Fibroblast of lung (primary cell): Measurements from ENCODE around the gene FGR. TPM values are rescaled to one million over a fixed set of nuclear protein-coding genes. Genes with fewer than 3 reads are reported as not detected.

Experiments
- DNase-seq, 2 donors: peaks; one replicate each; pipeline versions ENCODE4 v3.0.0 to v3.0.0-alpha.2; 2010; ENCODE audit warnings: low read depth in 2 of 2
- H2AFZ ChIP-seq: 2 replicates; pipeline ENCODE4 v1.5.1; 2012; ENCODE audit warnings: low read length, control low read depth, inconsistent platforms
- H3K27ac ChIP-seq: 2 replicates; pipeline ENCODE4 v1.5.1; 2011; ENCODE audit warnings: low read length, control low read depth; ENCODE audit not compliant: insufficient read depth
- H3K27me3 ChIP-seq: 2 replicates; pipeline ENCODE4 v1.5.1; 2011; ENCODE audit warnings: mild to moderate bottlenecking, low read length; ENCODE audit not compliant: control insufficient read depth, insufficient read depth
- H3K36me3 ChIP-seq: 2 replicates; pipeline ENCODE4 v1.5.1; 2011; ENCODE audit warnings: low read length; ENCODE audit not compliant: control insufficient read depth, insufficient read depth
- H3K4me1 ChIP-seq: 2 replicates; pipeline ENCODE4 v1.5.1; 2011; ENCODE audit warnings: low read length; ENCODE audit not compliant: control insufficient read depth, insufficient read depth; ENCODE audit errors: extremely low read depth
- H3K4me2 ChIP-seq: 2 replicates; pipeline ENCODE4 v1.5.1; 2011; ENCODE audit warnings: low read length, control low read depth; ENCODE audit not compliant: insufficient read depth; ENCODE audit errors: extremely low read depth
- H3K4me3 ChIP-seq, 4 experiments: fragments of 200-600 bp in 1 of 4; sonication (generic) in 1 of 4; replicated peaks in 1 of 4; 2 replicates each; pipeline ENCODE4 v1.5.1; 2011 to 2016; ENCODE audit warnings: low read length in 4 of 4, low read depth in 3 of 4, mild to moderate bottlenecking in 3 of 4, control low read depth in 2 of 4, inconsistent platforms in 1 of 4, mixed read lengths in 1 of 4; ENCODE audit not compliant: insufficient read depth in 1 of 4; ENCODE audit errors: control extremely low read depth in 1 of 4
- H3K79me2 ChIP-seq: 2 replicates; pipeline ENCODE4 v1.5.1; 2012; ENCODE audit warnings: mild to moderate bottlenecking, low read length, inconsistent platforms; ENCODE audit not compliant: control insufficient read depth, insufficient read depth
- H3K9ac ChIP-seq: 2 replicates; pipeline ENCODE4 v1.5.1; 2011; ENCODE audit warnings: mild to moderate bottlenecking, low read length, control low read depth; ENCODE audit not compliant: insufficient read depth
- H3K9me3 ChIP-seq: 2 replicates; pipeline ENCODE4 v1.5.1; 2012; ENCODE audit warnings: low read depth, low read length; ENCODE audit not compliant: control insufficient read depth, insufficient read depth
- H4K20me1 ChIP-seq: 2 replicates; pipeline ENCODE4 v1.5.1; 2011; ENCODE audit warnings: low read length; ENCODE audit not compliant: control insufficient read depth, insufficient read depth; ENCODE audit errors: extremely low read depth
- EZH2 ChIP-seq: IDR thresholded peaks from 2 replicates; pipeline ENCODE4 v1.5.1; 2012; ENCODE audit warnings: low read length, control low read depth, mild to moderate bottlenecking; ENCODE audit errors: missing control alignments
- polyA plus RNA-seq, 2 donors: library from polyadenylated mRNA; depleted of rRNA in 1 of 2; stranded (reverse) in 1 of 2; unstranded in 1 of 2; fragments of >200 nt; gene quantifications; 2 replicates each; pipeline ENCODE4 v1.2.1, GENCODE V29; 2011 to 2012; ENCODE audit warnings: missing spikeins in 1 of 2
- total RNA-seq: library from RNA; depleted of rRNA; stranded (reverse); fragments of >200 nt; gene quantifications from 2 replicates; pipeline ENCODE4 v1.2.1, GENCODE V29; 2014
- TF ChIP-seq, protein P1 (sequence below), 2 donors: IDR thresholded peaks in 1 of 2; conservative IDR thresholded peaks in 1 of 2; 1 replicate in 1 of 2; 2 replicates in 1 of 2; pipeline ENCODE4 v1.5.1; 2011 to 2012; ENCODE audit warnings: low read length in 2 of 2, control low read depth in 1 of 2, inconsistent platforms in 1 of 2, low read depth in 1 of 2, mild to moderate bottlenecking in 1 of 2

Gene FGR
- total and polyA plus RNA-seq, 2 donors (not counting 1 experiment from before 2014, with no cell fraction given) = not detected

DNA sequence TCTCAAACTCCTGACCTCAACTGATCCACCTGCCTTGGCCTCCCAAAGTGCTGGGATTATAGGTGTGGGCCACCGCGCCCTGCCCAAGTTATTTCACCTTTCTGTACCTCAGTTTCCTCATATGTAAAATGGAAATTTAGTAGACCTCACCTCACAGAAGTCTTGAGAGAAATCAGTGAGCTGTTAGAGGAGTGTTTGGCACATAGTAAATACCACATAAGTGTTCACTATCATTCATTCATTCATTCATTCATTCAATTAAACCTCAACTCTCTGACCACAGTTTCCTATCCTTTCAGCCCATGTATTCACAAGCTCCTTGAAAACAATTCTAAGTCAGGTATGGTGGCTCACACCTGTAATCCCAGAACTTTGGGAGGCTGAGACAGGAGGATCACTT, 3.8 kb upstream of the FGR start:
- H3K4me1 ChIP-seq = no peaks in the 10 kb centered on the region
- H2AFZ ChIP-seq = no peak overlapping the region
- no peak overlapping the region for H3K27ac ChIP-seq
- peaks cover 10% of the 10 kb centered on the region for H3K27me3 ChIP-seq
- no peak overlapping the region for H3K9ac ChIP-seq
- TF ChIP-seq, protein P1, sequence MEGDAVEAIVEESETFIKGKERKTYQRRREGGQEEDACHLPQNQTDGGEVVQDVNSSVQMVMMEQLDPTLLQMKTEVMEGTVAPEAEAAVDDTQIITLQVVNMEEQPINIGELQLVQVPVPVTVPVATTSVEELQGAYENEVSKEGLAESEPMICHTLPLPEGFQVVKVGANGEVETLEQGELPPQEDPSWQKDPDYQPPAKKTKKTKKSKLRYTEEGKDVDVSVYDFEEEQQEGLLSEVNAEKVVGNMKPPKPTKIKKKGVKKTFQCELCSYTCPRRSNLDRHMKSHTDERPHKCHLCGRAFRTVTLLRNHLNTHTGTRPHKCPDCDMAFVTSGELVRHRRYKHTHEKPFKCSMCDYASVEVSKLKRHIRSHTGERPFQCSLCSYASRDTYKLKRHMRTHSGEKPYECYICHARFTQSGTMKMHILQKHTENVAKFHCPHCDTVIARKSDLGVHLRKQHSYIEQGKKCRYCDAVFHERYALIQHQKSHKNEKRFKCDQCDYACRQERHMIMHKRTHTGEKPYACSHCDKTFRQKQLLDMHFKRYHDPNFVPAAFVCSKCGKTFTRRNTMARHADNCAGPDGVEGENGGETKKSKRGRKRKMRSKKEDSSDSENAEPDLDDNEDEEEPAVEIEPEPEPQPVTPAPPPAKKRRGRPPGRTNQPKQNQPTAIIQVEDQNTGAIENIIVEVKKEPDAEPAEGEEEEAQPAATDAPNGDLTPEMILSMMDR (conservative IDR thresholded peaks at IDR 0.05 in 1 of 2, IDR thresholded peaks at IDR 0.05 in 1 of 2; ENCODE audit: low read depth in 1 of 2, low read length in 2 of 2) = no peak
- no peak for TF ChIP-seq EZH2
- H4K20me1 ChIP-seq = no peaks in the 10 kb centered on the region
- no peaks in the 10 kb centered on the region for H3K79me2 ChIP-seq
- no peak overlapping the region for H3K4me2 ChIP-seq
- H3K9me3 ChIP-seq = no peaks in the 10 kb centered on the region
- no peak overlapping the region for H3K4me3 ChIP-seq
- DNase-seq = no peak
- no peaks in the 10 kb centered on the region for H3K36me3 ChIP-seq

DNA sequence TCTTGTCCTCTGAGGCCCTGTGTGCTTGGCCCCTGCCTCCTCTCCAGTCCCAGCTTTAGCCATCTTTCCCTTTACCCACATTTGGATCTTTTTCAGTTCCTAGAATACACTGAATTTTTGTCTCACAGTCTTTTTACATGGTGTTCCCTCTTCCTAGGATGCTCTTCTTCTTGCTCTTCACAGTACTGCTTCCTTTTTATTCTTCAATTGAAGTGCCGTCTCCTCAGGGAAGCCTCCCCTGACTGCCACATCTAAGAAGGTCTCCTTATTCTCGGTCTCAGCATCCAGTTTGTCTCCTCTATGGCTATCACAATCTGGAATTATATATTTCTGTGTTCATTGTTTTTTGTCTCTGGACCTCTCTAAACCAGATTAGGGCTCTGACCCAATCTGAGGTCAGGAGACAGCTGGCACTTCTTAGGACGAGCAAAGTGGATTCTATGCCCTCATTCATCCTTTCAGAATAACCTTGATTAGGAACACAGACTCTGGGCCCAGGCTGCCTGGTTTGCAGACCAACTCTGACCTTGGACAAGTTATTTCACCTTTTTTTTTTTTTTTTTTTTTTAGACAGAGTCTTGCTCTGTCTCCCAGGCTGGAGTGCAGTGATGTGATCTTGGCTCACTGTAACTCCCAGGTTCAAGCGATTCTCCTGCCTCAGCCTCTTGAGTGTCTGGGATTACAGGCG, 3.2 kb upstream of the FGR start:
- Histone ChIP-seq H3K9me3 (no peaks in the 10 kb centered on the region), H3K4me2 (no peak overlapping the region), H3K79me2 (no peaks in the 10 kb centered on the region), H3K9ac (no peak overlapping the region), H2AFZ (no peak overlapping the region), H4K20me1 (no peaks in the 10 kb centered on the region), H3K27me3 (peaks cover 16% of the 10 kb centered on the region), H3K4me1 (no peaks in the 10 kb centered on the region), H3K27ac (no peak overlapping the region), H3K36me3 (no peaks in the 10 kb centered on the region), H3K4me3 (no peak overlapping the region)
- DNase-seq = no peak
- TF ChIP-seq, protein P1 (conservative IDR thresholded peaks at IDR 0.05 in 1 of 2, IDR thresholded peaks at IDR 0.05 in 1 of 2; ENCODE audit: low read depth in 1 of 2, low read length in 2 of 2) = no peak
- no peak for TF ChIP-seq EZH2

DNA sequence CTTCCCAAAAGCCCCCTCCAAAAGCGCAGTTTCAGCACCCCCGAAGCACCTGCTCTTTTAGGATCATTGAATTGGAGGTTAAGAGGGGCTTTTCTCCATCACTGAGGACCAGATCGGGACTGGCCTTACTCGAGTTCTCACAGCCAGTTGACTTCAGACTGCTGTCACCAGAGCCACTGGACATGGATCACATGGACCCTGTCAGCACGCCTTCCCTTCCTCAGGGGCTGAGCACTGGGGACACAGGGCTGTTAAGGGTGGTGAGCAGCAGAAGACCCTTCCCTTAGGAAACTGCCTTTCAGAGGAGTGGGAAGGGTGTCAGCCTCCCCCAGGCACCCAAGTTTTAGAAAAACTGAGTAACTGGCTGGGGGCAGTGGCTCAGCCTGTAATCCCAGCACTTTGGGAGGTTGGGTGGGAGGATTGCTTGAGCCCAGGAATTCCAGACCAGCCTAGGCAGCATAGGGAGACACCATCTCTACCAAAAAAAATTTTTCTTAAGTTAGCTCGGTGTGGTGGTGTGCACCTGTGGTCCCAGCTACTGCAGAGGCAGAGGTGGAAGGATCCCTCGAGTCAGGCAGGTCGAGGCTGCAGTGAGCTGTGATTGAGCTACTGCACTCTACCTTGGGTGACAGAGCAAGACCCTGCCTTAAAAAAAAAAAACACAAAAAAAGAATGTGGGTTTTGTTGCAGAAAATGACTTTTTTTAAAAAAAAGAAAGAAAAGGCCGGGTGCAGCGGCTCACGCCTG, 584 bp upstream of the FGR start:
- H3K9ac ChIP-seq = no peak overlapping the region
- H3K27ac ChIP-seq = no peak overlapping the region
- H3K9me3 ChIP-seq = no peaks in the 10 kb centered on the region
- TF ChIP-seq EZH2 = no peak
- TF ChIP-seq, protein P1 (conservative IDR thresholded peaks at IDR 0.05 in 1 of 2, IDR thresholded peaks at IDR 0.05 in 1 of 2; ENCODE audit: low read depth in 1 of 2, low read length in 2 of 2) = no peak
- no peak for DNase-seq
- no peak overlapping the region for H3K4me2 ChIP-seq
- H3K4me1 ChIP-seq = no peaks in the 10 kb centered on the region
- H3K36me3 ChIP-seq = no peaks in the 10 kb centered on the region
- no peaks in the 10 kb centered on the region for H3K79me2 ChIP-seq
- no peak overlapping the region for H2AFZ ChIP-seq
- H4K20me1 ChIP-seq = no peaks in the 10 kb centered on the region
- H3K4me3 ChIP-seq = no peak overlapping the region
- H3K27me3 ChIP-seq = peaks cover 21% of the 10 kb centered on the region
